Measurements from ENCODE around the gene TBCC.

TBCC gene

GRCh38 chr6:42762950-42763349 lies 17.0 kb upstream of the TBCC start:
- Histone ChIP-seq H3K4me3 (ENCODE audit: insufficient read depth, low read length, poor library complexity, severe bottlenecking) (no peak overlapping the region), H3K79me2 (ENCODE audit: insufficient read depth, low read length) (no peaks in the 10 kb centered on the region), H3K9me2 (replicated peaks; ENCODE audit: insufficient read depth, low read length) (no peaks in the 10 kb centered on the region), H3K27ac (ENCODE audit: low read depth, low read length) (no peak overlapping the region), H3F3A (ENCODE audit: insufficient read depth) (no peaks in the 10 kb centered on the region), H3K9me3 (ENCODE audit: insufficient read depth, low read length) (no peaks in the 10 kb centered on the region), H2AFZ (ENCODE audit: low read depth, low read length, severe bottlenecking) (no peak overlapping the region), H4K20me1 (ENCODE audit: low read depth, low read length) (no peaks in the 10 kb centered on the region), H3K27me3 (ENCODE audit: low read length) (no peaks in the 10 kb centered on the region), H3K36me3 (ENCODE audit: low read length) (no peaks in the 10 kb centered on the region), H3K4me2 (ENCODE audit: low read depth, low read length, poor library complexity, severe bottlenecking) (no peak overlapping the region), H3K9ac (ENCODE audit: low read length) (no peak overlapping the region)
- TF ChIP-seq CTCF (IDR thresholded peaks at IDR 0.05; ENCODE audit: insufficient read depth, low read length, poor library complexity, severe bottlenecking) (no peak), EZH2phosphoT487 (conservative IDR thresholded peaks at IDR 0.05; ENCODE audit: low read length) (no peak)

GRCh38 chr6:42762426-42762859 lies 16.5 kb upstream of the TBCC start:
- no peaks in the 10 kb centered on the region for H3K79me2 ChIP-seq (ENCODE audit: insufficient read depth, low read length)
- no peaks in the 10 kb centered on the region for H3K36me3 ChIP-seq (ENCODE audit: low read length)
- no peak overlapping the region for H3K4me3 ChIP-seq (ENCODE audit: insufficient read depth, low read length, poor library complexity, severe bottlenecking)
- no peaks in the 10 kb centered on the region for H3F3A ChIP-seq (ENCODE audit: insufficient read depth)
- no peak overlapping the region for H3K4me2 ChIP-seq (ENCODE audit: low read depth, low read length, poor library complexity, severe bottlenecking)
- no peaks in the 10 kb centered on the region for H4K20me1 ChIP-seq (ENCODE audit: low read depth, low read length)
- no peak overlapping the region for H2AFZ ChIP-seq (ENCODE audit: low read depth, low read length, severe bottlenecking)
- TF ChIP-seq CTCF (IDR thresholded peaks at IDR 0.05; ENCODE audit: insufficient read depth, low read length, poor library complexity, severe bottlenecking) (no peak), EZH2phosphoT487 (conservative IDR thresholded peaks at IDR 0.05; ENCODE audit: low read length) (no peak)
- H3K9ac ChIP-seq (ENCODE audit: low read length): no peak overlapping the region
- no peaks in the 10 kb centered on the region for H3K9me2 ChIP-seq (replicated peaks; ENCODE audit: insufficient read depth, low read length)
- H3K27me3 ChIP-seq (ENCODE audit: low read length): no peaks in the 10 kb centered on the region
- no peak overlapping the region for H3K27ac ChIP-seq (ENCODE audit: low read depth, low read length)
- no peaks in the 10 kb centered on the region for H3K9me3 ChIP-seq (ENCODE audit: insufficient read depth, low read length)

- Histone ChIP-seq H2AFZ (ENCODE audit: low read depth, low read length, severe bottlenecking) (no peak overlapping the region), H3K27ac (ENCODE audit: low read depth, low read length) (no peak overlapping the region), H4K20me1 (ENCODE audit: low read depth, low read length) (no peaks in the 10 kb centered on the region), H3K4me3 (ENCODE audit: insufficient read depth, low read length, poor library complexity, severe bottlenecking) (no peak overlapping the region), H3K27me3 (ENCODE audit: low read length) (no peaks in the 10 kb centered on the region), H3K9me3 (ENCODE audit: insufficient read depth, low read length) (no peaks in the 10 kb centered on the region), H3K36me3 (ENCODE audit: low read length) (no peaks in the 10 kb centered on the region), H3F3A (ENCODE audit: insufficient read depth) (no peaks in the 10 kb centered on the region), H3K4me2 (ENCODE audit: low read depth, low read length, poor library complexity, severe bottlenecking) (no peak overlapping the region), H3K9ac (ENCODE audit: low read length) (no peak overlapping the region), H3K9me2 (replicated peaks; ENCODE audit: insufficient read depth, low read length) (no peaks in the 10 kb centered on the region), H3K79me2 (ENCODE audit: insufficient read depth, low read length) (no peaks in the 10 kb centered on the region)
- TF ChIP-seq CTCF (IDR thresholded peaks at IDR 0.05; ENCODE audit: insufficient read depth, low read length, poor library complexity, severe bottlenecking) (no peak), EZH2phosphoT487 (conservative IDR thresholded peaks at IDR 0.05; ENCODE audit: low read length) (no peak)
Measured at GRCh38 chr6:42761287-42762067, 15.6 kb upstream of the TBCC start.

Data from SU-DHL-6 (cell line).